Measurements from ENCODE around the gene CCNJ.
A peak's percentile ranks its signal among the peaks of the same experiment; 100 is the strongest.

Gene CCNJ

GRCh38 chr10:96061232-96061631 is 17.8 kb downstream of the CCNJ start:
- no peak for DNase-seq

GRCh38 chr10:96072674-96073073 is 29.3 kb downstream of the CCNJ start:
- no peak for DNase-seq

GRCh38 chr10:96073722-96074121 is 30.3 kb downstream of the CCNJ start:
- no peak for DNase-seq

DNA sequence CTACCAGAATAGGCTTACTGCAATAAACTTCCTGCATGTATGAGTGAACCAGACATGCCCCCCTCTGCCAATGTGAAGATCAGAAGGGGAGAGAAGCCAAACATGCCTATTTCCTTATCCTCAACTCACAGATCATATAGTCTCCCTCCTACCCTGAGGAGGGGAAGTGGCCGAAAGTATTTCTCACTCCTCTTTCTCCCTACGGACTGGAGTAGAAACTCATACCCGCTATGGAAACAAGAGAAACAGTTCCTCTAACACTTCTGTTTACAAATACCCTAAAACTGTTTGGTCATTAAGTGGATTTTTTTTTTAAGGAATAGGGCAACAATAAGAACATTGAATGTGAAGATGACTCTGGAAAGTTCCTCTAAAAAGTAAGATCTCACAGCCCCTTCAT is 31.4 kb downstream of the CCNJ start:
- DNase-seq = no peak

DNA sequence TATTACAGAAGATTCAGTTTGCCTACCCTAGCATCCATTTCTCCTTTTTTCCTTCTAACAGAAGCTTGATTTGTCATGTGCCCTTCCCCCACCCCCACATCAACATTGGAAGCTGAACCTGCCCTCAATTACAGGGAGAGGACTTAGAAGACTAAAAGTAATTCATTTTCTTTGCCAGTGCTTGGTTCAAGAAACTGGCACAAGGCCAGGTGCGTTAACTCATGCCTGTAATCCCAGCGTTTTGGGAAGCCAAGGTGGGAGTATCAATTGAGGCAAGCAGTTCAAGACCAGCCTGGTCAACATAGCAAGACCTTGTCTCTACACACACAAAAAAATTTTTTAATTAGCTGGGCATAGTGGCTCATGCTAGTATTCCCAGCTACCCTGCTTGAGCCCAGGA is 32.6 kb downstream of the CCNJ start:
- no peak for DNase-seq

- DNase-seq = no peak
Measured at GRCh38 chr10:96077156-96077555, 33.8 kb downstream of the CCNJ start.

DNA sequence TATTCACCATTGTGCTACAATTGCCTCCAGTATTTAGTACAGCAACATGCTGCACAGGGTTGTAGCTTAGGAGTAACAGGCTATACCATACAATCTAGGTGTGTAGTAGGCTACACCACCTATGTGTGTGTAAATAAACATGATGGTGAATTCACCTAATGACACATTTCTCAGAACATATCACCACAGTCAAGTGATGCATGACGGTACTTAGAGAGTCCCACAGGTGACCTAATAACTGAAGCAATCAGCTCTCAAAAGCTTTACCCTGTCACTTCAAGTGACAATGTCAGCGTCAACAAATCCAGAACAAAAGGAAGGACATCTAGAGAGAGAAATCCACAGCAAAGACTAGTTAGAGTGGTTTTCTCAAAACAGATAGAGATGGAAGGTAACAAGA is 38.8 kb downstream of the CCNJ start:
- peak; percentile 29 for DNase-seq

- DNase-seq = no peak
Measured at GRCh38 chr10:96082748-96083147, 39.4 kb downstream of the CCNJ start.

GRCh38 chr10:96089116-96089515 is 45.7 kb downstream of the CCNJ start:
- no peak for DNase-seq

DNA sequence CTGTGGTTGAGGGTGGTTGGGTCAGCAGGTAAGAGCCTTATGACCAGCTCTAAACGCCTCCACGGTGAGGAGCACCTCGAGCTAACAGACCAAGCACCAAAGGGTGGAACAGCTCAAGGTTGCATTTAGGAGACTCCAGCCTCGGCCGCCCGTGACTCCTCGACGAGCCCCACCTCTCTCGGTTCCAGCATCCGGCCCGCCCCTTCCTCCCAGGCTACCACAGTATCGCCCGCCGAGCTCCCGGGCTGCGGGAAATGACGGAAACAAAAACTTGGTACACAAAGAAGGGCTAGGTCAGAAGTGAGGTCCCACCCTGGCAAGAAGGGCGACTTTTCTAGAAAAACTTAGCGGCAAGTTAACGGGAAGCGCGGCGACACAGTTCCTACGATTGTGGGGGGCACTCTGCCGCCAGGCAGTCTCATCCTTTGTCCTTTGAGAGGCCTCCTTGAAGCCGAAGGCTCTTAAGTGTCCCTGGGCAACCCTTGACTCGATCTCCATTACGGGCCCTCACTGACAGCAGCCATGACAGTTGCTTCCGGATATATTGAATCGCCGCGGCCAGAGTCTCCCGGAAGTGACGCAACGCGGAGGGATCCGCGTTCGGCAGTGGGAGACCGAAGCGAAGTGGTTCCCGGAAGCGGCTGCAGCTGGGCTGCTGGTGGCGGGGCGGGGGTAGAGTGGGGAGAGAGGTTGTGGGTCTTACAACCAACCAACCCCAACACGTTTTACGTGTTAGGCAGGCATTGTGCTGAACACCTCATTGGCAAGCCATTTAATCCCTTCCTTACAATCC is 46.5 kb downstream of the CCNJ start:
- DNase-seq = peak; percentile 96

- DNase-seq = no peak
Measured at GRCh38 chr10:96090463-96090800, 47.0 kb downstream of the CCNJ start.

DNA sequence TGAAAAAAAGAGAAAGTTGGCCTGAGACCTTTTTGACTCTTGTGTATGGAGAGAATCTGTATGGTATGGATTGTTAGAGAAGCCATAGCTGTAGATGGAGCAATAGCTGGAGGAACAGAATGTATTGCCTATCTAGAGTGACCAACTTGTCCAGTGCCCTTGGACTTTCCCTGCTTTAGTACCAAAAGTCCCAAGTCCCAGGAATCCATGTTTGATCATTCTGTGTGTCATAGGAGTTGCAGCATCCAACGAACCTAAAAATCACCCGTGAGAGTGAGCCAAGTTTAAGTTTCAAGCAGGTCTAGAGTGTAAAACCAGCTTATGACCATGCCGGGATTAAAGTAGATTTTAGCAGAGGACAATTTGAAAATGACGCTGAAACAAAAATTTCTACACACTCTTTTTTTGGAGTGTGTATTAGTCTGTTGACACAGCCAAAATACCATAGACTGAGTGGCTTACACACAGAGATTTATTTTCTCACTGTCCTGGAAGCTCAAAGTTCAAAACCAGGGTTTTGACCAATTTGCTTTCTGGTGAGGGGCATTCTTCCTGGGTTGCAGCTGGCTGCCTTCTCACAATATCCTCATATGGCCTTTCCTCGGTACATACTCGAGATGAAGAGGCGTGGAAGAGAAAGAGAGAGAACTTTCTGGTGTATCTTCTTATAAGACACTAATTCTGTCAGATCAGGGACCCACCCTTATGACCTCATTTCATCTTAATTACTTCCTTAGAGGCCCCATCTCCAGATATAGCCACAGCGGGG is 49.8 kb downstream of the CCNJ start:
- DNase-seq = no peak

GRCh38 chr10:96093948-96094347 is 50.6 kb downstream of the CCNJ start:
- DNase-seq = no peak

- DNase-seq = no peak
Measured at GRCh38 chr10:96096958-96097357, 53.6 kb downstream of the CCNJ start.

DNA sequence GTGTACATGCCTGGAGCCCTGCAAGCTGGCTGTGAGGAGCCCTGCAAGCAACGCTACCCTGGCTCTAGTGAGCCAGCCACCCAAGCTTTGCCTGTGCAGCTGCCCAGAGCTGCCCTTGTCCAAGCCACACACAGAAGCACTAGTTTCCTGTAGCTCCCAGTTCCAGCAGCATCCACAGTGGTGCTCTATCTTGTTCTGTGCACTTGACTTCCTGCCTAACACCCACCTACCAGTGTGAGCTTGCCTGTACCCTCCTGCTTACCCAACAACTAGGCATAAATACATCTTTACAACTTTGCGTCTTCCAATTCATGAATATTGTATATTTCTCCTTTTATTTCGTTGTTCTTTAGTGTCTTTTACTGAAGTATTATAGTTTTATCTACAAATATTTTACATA is 54.5 kb downstream of the CCNJ start:
- no peak for DNase-seq

GRCh38 chr10:96107623-96108038 is 64.2 kb downstream of the CCNJ start:
- no peak for DNase-seq
